Transverse colon (tissue), 3 donors: ENCODE measurements around the gene TSPAN13.

Experiments
- CTCF ChIP-seq, 5 experiments: fragments of 200-600 bp in 3 of 5; fragments of 450-650 bp in 2 of 5; sonication (generic) in 3 of 5; IDR thresholded peaks; 1 replicate in 2 of 5; 2 replicates in 3 of 5; pipeline ENCODE4 v1.5.1; 2016 to 2017; ENCODE audit warnings: antibody characterized with exemption in 5 of 5, inconsistent platforms in 3 of 5, mild to moderate bottlenecking in 2 of 5, moderate library complexity in 1 of 5
- EP300 ChIP-seq: sonication (generic); formaldehyde crosslinking; IDR thresholded peaks from one replicate; pipeline ENCODE4 v1.6.1; 2017; ENCODE audit warnings: antibody characterized with exemption, low read depth

DNA sequence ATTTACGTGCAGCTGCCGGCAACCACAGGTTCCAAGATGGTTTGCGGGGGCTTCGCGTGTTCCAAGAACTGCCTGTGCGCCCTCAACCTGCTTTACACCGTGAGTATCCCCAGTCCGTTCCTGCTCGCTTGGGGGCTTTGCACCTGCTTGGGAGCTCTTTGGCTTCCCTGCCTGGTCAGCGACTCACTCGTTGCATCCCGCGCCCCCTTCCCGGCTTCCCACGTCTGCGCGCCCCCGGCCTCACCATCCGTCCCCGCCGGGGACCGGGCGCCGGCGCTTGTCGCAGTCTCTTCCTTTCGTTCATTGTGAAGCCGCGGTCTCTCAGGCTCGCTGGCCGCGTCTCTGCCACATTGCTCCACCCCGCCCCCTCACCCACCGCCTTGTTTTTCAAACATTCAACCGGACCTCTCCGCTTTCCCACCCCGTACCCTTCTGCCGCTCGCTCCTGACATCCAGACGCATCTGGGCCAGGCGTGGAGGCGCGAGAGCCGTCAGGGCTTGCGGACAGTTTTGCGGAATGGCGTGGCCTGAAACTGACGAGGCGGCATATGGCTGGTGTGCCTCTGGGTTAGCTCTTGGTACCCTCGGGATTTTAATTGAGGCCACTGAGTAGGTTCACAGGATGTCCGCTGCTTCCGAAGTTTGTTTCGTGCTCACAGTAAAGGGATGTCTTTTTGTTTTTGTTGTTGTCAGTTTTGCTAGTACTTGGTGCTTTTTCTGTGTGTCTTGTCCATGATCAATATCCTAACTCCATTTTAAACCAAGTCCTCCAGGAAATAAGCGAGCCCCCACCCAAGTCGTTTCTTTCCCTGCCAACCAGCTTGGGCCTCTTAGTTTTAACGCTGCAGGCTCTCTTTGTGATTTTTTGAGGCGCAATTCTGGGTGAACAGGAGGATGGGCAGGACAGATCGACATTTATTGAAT, 639 bp downstream of the TSPAN13 start:
- TF ChIP-seq CTCF (IDR thresholded peaks at IDR 0.05) (no peak), EP300 (no peak)
